Osteocyte (in vitro differentiated cells): Measurements from ENCODE around the gene CTCF. TPM values are rescaled to one million over a fixed set of nuclear protein-coding genes. Genes with fewer than 3 reads are reported as not detected.
"Not testable (repeated sequence)": the region's sequence is repeated elsewhere in the genome, so short reads cannot be mapped to it uniquely, and the experiment has no call there.

Experiments used
- DNase-seq: peaks from one replicate; pipeline ENCODE4 v3.0.0; 2021; ENCODE audit warnings: mixed read lengths; ENCODE audit not compliant: unreplicated experiment; ENCODE audit errors: extremely low spot score
- H3K27ac Mint-ChIP-seq: one replicate; pipeline ENCODE4 v1.8.0; 2021; ENCODE audit warnings: mild to moderate bottlenecking, mixed read lengths; ENCODE audit not compliant: unreplicated experiment
- H3K27me3 Mint-ChIP-seq: one replicate; pipeline ENCODE4 v1.8.0; 2021; ENCODE audit warnings: mixed read lengths; ENCODE audit not compliant: unreplicated experiment
- H3K36me3 Mint-ChIP-seq: one replicate; pipeline ENCODE4 v1.8.0; 2021; ENCODE audit warnings: mixed read lengths; ENCODE audit not compliant: unreplicated experiment
- H3K4me1 Mint-ChIP-seq: one replicate; pipeline ENCODE4 v1.8.0; 2021; ENCODE audit warnings: mixed read lengths; ENCODE audit not compliant: unreplicated experiment
- H3K4me3 Mint-ChIP-seq: one replicate; pipeline ENCODE4 v1.8.0; 2021; ENCODE audit warnings: mild to moderate bottlenecking, moderate library complexity, mixed read lengths; ENCODE audit not compliant: unreplicated experiment
- H3K9me3 Mint-ChIP-seq: one replicate; pipeline ENCODE4 v1.8.0; 2021; ENCODE audit warnings: mixed read lengths; ENCODE audit not compliant: unreplicated experiment
- CTCF ChIP-seq: fragments of 200-600 bp; sonication (generic); IDR thresholded peaks from 2 replicates; pipeline ENCODE4 v1.5.0; 2021; ENCODE audit warnings: antibody characterized with exemption, mild to moderate bottlenecking, moderate library complexity
- long read RNA-seq: library from polyadenylated mRNA; unstranded; transcript quantifications from one replicate; pipeline ENCODE4 v2.0.0, GENCODE V29; 2021
- total RNA-seq: library from RNA; stranded (reverse); gene quantifications from 2 replicates; pipeline ENCODE4 v1.2.1, GENCODE V29; 2021

The CTCF gene
- 43.2 and 47.4 TPM in 2 replicates for total RNA-seq
- long read RNA-seq, transcript CTCF-214 (10 exons, 3,521 nt) = major isoform, 6 of 28 reads
- long read RNA-seq, partial matches to known transcripts = 20 of 28 reads
- long read RNA-seq, other reads (novel, unspliced or antisense) = 0 of 28 reads

GRCh38 chr16:67562526-67562917 is at the start of gene CTCF:
CTCF (plus strand) TSS chr16:67562526; CDS start chr16:67610833, 48,307 bp downstream.
- Mint-ChIP-seq H3K27ac (peak within 1 kb of the TSS; percentile 92), H3K36me3 (no peaks in the 10 kb centered on the region), H3K4me1 (peaks cover 27% of the 10 kb centered on the region), H3K27me3 (no peaks in the 10 kb centered on the region), H3K4me3 (peak within 1 kb of the TSS; percentile 84), H3K9me3 (no peaks in the 10 kb centered on the region)
- TF ChIP-seq CTCF = peak; percentile 66
- no peak for DNase-seq

DNA sequence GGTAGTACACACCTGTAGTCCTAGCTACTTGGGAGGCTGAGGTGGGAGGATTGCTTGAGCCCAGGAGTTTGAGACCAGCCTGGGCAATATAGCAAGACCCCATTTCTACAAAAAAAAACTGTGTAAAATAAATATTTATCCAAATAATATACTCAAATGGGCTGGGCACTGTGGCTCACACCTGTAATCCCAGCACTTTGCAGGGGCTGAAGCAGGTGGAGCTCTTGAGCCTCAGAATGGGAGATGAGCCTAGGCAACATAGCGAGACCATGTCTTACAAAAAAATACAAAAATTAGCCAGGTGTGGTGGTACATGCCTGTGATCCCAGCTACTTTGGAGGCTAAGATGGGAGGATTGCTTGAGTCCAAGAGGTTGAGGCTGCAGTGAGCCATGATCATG is 48.4 kb upstream of the CTCF start:
- H3K27me3 Mint-ChIP-seq, H3K9me3 Mint-ChIP-seq, DNase-seq, H3K36me3 Mint-ChIP-seq, H3K4me3 Mint-ChIP-seq, H3K27ac Mint-ChIP-seq: not testable (repeated sequence)
- peaks cover 12% of the 10 kb centered on the region for H3K4me1 Mint-ChIP-seq

DNA sequence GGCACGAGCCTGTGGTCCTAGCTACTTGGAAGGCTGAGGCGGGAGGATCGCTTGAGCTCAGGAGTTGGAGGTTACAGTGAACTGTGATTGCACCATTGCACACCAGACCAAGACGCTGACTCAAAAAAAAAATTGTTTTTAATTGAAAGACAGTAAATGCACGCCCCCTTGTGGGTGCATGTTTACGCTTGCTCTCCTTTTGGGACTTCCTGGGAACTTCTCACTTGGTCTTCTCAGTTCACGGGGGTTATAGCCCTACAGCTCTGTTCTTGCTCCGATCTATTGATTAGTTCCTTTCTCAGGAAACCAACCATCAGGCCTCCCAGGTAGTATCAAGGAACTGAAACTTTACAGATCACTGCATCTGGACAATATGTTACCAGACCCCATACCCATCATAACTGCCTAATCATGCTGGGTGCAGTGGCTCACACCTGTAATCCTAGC is 47.9 kb upstream of the CTCF start:
- Mint-ChIP-seq H3K4me3 (no peak overlapping the region), H3K4me1 (peaks cover 12% of the 10 kb centered on the region), H3K36me3 (no peaks in the 10 kb centered on the region), H3K27me3 (no peaks in the 10 kb centered on the region), H3K27ac (no peak overlapping the region), H3K9me3 (no peaks in the 10 kb centered on the region)
- TF ChIP-seq CTCF = peak; percentile 78
- no peak for DNase-seq

DNA sequence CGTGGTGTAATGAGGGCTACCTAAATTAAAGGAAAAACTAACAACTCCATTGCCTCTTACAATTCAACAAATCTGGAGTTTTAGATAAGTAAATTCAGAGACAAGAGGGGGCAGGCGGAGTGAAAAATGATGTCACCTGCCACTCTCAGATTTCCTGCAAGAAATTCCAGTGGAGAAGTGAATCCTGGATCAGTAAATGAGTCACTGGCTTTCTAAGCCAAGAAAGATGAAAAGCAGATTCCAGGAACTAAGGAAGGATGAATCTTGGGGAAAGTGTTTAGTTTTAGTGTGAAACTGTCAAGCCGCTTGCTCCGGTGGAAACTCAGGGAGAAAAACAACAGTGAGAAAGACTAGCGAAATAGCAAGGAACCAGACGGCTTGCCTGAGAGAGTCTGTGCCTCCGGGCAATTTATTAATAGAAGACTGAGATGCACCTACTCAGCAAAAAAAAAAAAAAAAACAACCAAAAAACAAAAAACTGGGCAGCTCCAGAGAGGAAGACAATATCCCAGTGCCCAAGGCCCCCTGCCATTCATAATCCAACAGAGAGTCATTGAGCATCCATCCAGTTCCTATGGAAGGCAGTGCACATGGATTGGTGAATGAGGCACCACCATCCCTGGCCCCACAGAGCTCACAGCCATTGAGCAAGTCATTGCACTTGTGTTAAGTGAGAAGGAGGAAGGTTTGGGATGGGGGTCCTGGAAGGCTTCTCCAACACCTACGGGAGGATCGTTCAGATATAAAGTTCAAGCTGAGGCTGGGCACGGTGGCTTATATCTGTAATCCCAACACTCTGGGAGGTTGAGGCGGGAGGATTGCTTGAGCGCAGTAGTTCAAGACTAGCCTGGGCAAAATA is 45.8 kb upstream of the CTCF start:
- Mint-ChIP-seq H3K9me3 (no peaks in the 10 kb centered on the region), H3K4me3 (no peak overlapping the region), H3K27ac (peak overlapping the region; percentile 20), H3K27me3 (no peaks in the 10 kb centered on the region), H3K36me3 (no peaks in the 10 kb centered on the region), H3K4me1 (peaks cover 17% of the 10 kb centered on the region)
- no peak for DNase-seq
- no peak for TF ChIP-seq CTCF

GRCh38 chr16:67517155-67517445 is 45.2 kb upstream of the CTCF start:
- Mint-ChIP-seq H3K27ac (no peak overlapping the region), H3K4me3 (no peak overlapping the region), H3K4me1 (peaks cover 21% of the 10 kb centered on the region), H3K36me3 (no peaks in the 10 kb centered on the region), H3K9me3 (no peaks in the 10 kb centered on the region), H3K27me3 (no peaks in the 10 kb centered on the region)
- no peak for TF ChIP-seq CTCF
- no peak for DNase-seq
